Activated CD8-positive, alpha-beta T cell treated with anti-CD3 and anti-CD28 coated beads for 36 hours (primary cell): ENCODE results near the gene CLSTN2. TPM values are rescaled to one million over a fixed set of nuclear protein-coding genes. Genes with fewer than 3 reads are reported as not detected.

Source experiments
- ATAC-seq: fragments of 200-7000 bp; cut with Tn5 transposase; one replicate; pipeline ENCODE4 v1.10.0; 2021; ENCODE audit warnings: mild to moderate bottlenecking, moderate library complexity
- CTCF ChIA-PET: fragments of 350-600 bp; sonication (Branson Sonifier 250); formaldehyde crosslinking; loops from one replicate; lab custom pipeline; 2021; ENCODE audit warnings: antibody characterized with exemption; lab: Charles Lee
- POLR2A ChIA-PET: fragments of 350-600 bp; sonication (Branson Sonifier 250); formaldehyde crosslinking; loops from one replicate; lab custom pipeline; 2021; ENCODE audit warnings: antibody characterized with exemption; lab: Charles Lee
- DNase-seq: peaks from one replicate; pipeline ENCODE4 v3.0.0-alpha.2; 2020
- H3K27ac Mint-ChIP-seq: one replicate; pipeline ENCODE4 v1.8.0; 2021; ENCODE audit warnings: mild to moderate bottlenecking, mixed read lengths
- H3K27me3 Mint-ChIP-seq: one replicate; pipeline ENCODE4 v1.8.0; 2021; ENCODE audit warnings: mixed read lengths
- H3K36me3 Mint-ChIP-seq: one replicate; pipeline ENCODE4 v1.8.0; 2021; ENCODE audit warnings: low read depth, mixed read lengths
- H3K4me1 Mint-ChIP-seq: one replicate; pipeline ENCODE4 v1.8.0; 2021; ENCODE audit warnings: low read depth, mixed read lengths
- H3K4me3 Mint-ChIP-seq: one replicate; pipeline ENCODE4 v1.8.0; 2021; ENCODE audit warnings: mild to moderate bottlenecking, moderate library complexity, mixed read lengths
- H3K9me3 Mint-ChIP-seq: one replicate; pipeline ENCODE4 v1.8.0; 2021; ENCODE audit warnings: mixed read lengths
- intact Hi-C: fragments of 100-400 bp; cut with micrococcal nuclease; formaldehyde crosslinking; loops from one replicate; pipeline ENCODE4 v1.10.0; 2022
- total RNA-seq, 2 experiments: library from RNA; stranded (reverse); gene quantifications; one replicate each; pipeline ENCODE4 v1.2.3, GENCODE V29; 2021
- TF ChIP-seq, protein P1 (sequence below): fragments of 200-600 bp; IDR thresholded peaks from one replicate; pipeline ENCODE4 v1.8.0; 2022; ENCODE audit warnings: antibody characterized with exemption, mild to moderate bottlenecking

Gene CLSTN2
- total RNA-seq, 2 experiments from 2014 or later = not detected

GRCh38 chr3:140522653-140523380 lies 587.8 kb downstream of the CLSTN2 start:
- POLR2A ChIA-PET = no interaction called here
- peaks cover 3% of the 10 kb centered on the region for H3K36me3 Mint-ChIP-seq
- CTCF ChIA-PET = no interaction called here
- ATAC-seq = no peak
- H3K9me3 Mint-ChIP-seq = peaks cover 7% of the 10 kb centered on the region
- H3K4me1 Mint-ChIP-seq = no peaks in the 10 kb centered on the region
- no peak for DNase-seq
- H3K27ac Mint-ChIP-seq = no peak overlapping the region
- TF ChIP-seq, protein P1, sequence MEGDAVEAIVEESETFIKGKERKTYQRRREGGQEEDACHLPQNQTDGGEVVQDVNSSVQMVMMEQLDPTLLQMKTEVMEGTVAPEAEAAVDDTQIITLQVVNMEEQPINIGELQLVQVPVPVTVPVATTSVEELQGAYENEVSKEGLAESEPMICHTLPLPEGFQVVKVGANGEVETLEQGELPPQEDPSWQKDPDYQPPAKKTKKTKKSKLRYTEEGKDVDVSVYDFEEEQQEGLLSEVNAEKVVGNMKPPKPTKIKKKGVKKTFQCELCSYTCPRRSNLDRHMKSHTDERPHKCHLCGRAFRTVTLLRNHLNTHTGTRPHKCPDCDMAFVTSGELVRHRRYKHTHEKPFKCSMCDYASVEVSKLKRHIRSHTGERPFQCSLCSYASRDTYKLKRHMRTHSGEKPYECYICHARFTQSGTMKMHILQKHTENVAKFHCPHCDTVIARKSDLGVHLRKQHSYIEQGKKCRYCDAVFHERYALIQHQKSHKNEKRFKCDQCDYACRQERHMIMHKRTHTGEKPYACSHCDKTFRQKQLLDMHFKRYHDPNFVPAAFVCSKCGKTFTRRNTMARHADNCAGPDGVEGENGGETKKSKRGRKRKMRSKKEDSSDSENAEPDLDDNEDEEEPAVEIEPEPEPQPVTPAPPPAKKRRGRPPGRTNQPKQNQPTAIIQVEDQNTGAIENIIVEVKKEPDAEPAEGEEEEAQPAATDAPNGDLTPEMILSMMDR = no peak
- intact Hi-C loops = no loop called here
- H3K27me3 Mint-ChIP-seq = peaks cover 26% of the 10 kb centered on the region
- no peak overlapping the region for H3K4me3 Mint-ChIP-seq

DNA sequence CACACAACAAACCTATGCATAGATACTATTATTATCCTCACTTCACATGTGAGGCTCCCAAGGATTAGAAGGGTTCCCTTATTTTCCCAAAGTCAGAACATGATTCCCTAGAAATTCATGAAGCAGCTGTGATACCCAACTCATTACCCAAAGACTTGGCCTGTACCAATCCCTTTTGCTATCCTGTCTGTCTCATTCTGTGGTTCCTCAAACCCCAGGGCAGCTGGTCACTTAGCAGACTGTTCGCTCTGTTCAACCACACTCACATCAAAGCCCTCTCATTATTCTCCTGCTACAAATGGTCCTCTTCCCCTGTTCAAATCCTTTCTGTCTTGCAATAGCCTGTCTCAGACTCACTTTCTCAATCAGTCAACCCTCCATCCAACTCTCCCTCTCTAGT lies 588.6 kb downstream of the CLSTN2 start:
- ChIA-PET POLR2A (no interaction called here), CTCF (no interaction called here)
- no peak overlapping the region for H3K27ac Mint-ChIP-seq
- H3K36me3 Mint-ChIP-seq = peaks cover 3% of the 10 kb centered on the region
- DNase-seq = no peak
- intact Hi-C loops = no loop called here
- H3K4me3 Mint-ChIP-seq = no peak overlapping the region
- no peaks in the 10 kb centered on the region for H3K4me1 Mint-ChIP-seq
- TF ChIP-seq, protein P1 = no peak
- peaks cover 25% of the 10 kb centered on the region for H3K27me3 Mint-ChIP-seq
- ATAC-seq = no peak
- H3K9me3 Mint-ChIP-seq = peaks cover 6% of the 10 kb centered on the region

DNA sequence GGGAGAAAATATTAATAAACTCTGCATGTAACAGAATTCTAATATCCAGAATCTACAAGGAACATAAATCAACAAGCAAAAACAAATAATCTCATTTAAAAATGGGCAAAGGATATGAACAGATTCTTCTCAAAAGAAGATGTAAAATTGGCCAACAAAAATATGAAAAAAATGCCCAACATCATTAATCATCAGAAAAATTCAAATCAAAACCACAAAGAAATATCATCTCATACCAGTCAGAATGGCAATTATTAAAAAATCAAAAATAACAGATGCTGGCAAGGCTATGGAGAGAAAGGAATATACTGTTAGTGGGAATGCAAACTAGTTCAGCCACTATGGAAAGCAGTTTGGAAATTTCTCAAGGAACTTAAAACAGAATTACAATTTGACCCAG lies 592.2 kb downstream of the CLSTN2 start:
- ChIA-PET POLR2A (no interaction called here), CTCF (no interaction called here)
- peaks cover 20% of the 10 kb centered on the region for H3K27me3 Mint-ChIP-seq
- no peak overlapping the region for H3K4me3 Mint-ChIP-seq
- DNase-seq = no peak
- no peaks in the 10 kb centered on the region for H3K4me1 Mint-ChIP-seq
- no peak for ATAC-seq
- no peaks in the 10 kb centered on the region for H3K9me3 Mint-ChIP-seq
- TF ChIP-seq, protein P1 = no peak
- no peak overlapping the region for H3K27ac Mint-ChIP-seq
- no peaks in the 10 kb centered on the region for H3K36me3 Mint-ChIP-seq
- intact Hi-C loops = no loop called here

GRCh38 chr3:140529096-140529495 lies 594.1 kb downstream of the CLSTN2 start:
- H3K4me3 Mint-ChIP-seq = no peak overlapping the region
- TF ChIP-seq, protein P1 = no peak
- intact Hi-C loops = no loop called here
- H3K27me3 Mint-ChIP-seq = peaks cover 12% of the 10 kb centered on the region
- H3K4me1 Mint-ChIP-seq = no peaks in the 10 kb centered on the region
- H3K36me3 Mint-ChIP-seq = no peaks in the 10 kb centered on the region
- no peak for DNase-seq
- no peak for ATAC-seq
- ChIA-PET POLR2A (no interaction called here), CTCF (no interaction called here)
- no peaks in the 10 kb centered on the region for H3K9me3 Mint-ChIP-seq
- no peak overlapping the region for H3K27ac Mint-ChIP-seq

DNA sequence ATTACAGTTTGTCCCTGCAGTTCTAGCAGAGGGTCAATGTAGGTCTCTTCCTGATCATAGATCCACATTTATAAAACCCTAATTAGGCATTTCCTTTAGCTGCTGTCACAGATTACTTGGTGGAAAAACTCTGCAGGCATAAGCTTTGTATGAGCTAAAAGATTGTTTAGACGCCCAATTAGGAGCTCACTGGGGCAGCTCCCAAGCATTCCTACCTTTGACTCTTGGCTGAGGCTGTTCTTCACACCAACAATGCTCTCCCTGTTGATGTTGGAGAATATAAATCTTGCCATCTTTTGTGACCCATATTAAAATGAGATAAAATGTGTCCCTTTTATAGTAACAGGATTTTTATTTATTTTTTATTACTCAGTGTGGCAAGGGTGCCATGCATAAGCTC lies 594.6 kb downstream of the CLSTN2 start:
- CTCF ChIA-PET = no interaction called here
- intact Hi-C loops = no loop called here
- no peak for ATAC-seq

More for the DNA sequence above, 594.6 kb downstream of the CLSTN2 start:
- Mint-ChIP-seq H3K9me3 (no peaks in the 10 kb centered on the region), H3K4me3 (no peak overlapping the region), H3K4me1 (no peaks in the 10 kb centered on the region), H3K27ac (no peak overlapping the region), H3K27me3 (peaks cover 9% of the 10 kb centered on the region), H3K36me3 (no peaks in the 10 kb centered on the region)
- TF ChIP-seq, protein P1 = no peak
- no peak for DNase-seq
- POLR2A ChIA-PET = no interaction called here
